Suppressor macrophage treated with lipopolysaccharide for 4 hours (primary cell): Measurements from ENCODE around the gene BID.
A peak's percentile ranks its signal among the peaks of the same experiment; 100 is the strongest.

Experiments used
- DNase-seq: peaks from one replicate; pipeline ENCODE4 v3.0.0-alpha.2; 2020

The BID gene

DNA sequence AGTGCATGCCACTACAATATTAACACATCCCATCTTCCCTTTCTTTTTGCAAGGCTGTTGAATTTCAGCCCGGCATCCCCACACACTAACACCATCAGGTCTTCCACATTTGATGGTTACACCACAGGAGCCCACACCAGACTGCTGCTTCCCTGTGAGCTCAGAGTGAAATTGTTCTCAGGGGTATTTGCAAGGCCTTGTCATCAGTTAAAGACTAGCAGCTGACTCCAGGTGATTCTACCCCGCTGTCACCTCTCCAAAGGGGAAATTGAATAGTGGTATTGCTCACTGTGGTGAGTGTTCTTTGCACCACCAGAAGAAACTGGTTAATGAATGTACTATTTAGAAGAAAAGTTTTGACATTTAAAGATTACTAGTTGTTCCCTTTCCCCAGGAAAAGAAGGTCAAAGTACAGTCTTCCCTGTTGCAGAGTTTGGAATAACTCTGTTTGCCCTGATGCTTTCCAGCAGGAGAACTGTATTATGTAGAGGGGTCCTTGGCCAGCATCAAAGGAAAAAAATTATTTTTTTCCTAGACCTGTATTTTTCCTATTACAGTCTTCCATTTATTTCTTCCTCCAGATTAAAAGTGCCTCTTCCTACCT, 41.9 kb downstream of the BID start:
- DNase-seq: no peak

DNA sequence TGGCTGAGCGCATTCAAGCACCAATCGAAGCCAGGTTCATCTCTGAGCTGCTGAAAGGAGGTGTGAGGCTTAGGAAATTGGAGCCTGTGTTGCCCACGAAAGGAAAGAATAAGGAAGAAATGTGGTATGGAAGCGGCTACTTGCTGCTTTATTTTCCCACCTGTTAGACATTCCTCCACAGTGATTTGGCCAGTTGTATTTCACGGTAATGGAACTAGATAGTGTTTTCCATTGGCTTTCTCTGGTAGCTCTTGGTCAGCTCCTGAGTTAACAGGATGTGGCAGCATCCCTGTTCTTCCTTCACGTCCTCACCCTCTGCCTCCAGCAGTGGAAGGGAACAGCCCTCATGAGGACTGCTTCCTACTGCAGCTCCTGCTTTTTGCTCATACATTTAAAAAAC, 44.7 kb downstream of the BID start:
- no peak for DNase-seq

DNA sequence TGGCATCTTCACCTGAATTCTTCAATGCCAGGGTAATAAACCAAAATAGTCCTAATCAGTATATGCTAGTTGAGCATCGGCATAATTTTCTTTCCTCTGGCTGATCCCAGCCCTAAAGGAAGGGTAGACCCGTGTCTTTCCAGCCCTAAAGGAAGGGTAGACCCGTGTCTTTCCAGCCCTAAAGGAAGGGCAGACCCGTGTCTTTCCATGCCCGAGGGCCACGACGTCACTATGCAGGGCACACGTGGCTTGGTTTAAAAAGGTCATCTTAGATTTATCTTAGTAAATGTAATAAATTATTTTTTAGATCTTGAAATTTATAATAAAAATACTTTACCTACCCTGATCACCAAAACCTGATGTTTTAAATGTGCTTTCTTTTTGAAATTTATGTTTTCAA, 45.5 kb downstream of the BID start:
- DNase-seq: no peak

DNA sequence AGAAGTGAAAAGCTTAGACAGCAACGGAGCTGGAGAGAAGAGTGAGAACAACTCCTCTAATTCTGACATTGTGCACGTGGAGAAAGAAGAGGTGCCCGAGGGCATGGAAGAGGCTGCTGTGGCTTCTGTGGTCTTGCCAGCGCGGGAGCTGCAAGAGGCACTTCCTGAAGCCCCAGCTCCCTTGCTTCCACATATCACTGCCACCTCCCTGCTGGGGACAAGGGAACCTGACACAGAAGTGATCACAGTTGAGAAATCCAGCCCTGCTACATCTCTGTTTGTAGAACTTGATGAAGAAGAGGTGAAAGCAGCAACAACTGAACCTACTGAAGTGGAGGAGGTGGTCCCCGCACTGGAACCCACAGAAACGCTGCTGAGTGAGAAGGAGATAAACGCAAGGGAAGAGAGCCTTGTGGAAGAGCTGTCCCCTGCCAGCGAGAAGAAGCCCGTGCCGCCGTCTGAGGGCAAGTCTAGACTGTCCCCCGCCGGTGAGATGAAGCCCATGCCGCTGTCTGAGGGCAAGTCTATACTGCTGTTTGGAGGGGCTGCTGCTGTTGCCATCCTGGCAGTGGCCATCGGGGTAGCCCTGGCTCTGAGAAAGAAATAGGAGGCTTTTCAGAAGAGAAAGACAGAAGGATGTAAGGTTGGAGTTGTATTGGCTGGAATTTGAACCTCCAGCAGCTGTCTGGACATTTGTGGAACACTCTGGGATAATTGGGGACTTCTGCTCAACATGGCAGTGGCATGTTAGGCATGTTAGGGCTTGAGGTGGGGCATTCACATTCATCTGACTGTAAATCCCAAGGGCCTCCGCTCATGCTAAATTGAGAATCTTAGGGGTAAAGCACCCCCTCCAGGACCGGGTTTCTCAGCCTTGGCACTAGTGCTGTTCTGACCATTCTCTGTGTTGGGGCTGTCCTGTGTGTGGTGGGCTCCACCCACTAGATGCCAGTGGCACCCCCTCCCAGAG, 47.1 kb downstream of the BID start:
- no peak for DNase-seq

DNA sequence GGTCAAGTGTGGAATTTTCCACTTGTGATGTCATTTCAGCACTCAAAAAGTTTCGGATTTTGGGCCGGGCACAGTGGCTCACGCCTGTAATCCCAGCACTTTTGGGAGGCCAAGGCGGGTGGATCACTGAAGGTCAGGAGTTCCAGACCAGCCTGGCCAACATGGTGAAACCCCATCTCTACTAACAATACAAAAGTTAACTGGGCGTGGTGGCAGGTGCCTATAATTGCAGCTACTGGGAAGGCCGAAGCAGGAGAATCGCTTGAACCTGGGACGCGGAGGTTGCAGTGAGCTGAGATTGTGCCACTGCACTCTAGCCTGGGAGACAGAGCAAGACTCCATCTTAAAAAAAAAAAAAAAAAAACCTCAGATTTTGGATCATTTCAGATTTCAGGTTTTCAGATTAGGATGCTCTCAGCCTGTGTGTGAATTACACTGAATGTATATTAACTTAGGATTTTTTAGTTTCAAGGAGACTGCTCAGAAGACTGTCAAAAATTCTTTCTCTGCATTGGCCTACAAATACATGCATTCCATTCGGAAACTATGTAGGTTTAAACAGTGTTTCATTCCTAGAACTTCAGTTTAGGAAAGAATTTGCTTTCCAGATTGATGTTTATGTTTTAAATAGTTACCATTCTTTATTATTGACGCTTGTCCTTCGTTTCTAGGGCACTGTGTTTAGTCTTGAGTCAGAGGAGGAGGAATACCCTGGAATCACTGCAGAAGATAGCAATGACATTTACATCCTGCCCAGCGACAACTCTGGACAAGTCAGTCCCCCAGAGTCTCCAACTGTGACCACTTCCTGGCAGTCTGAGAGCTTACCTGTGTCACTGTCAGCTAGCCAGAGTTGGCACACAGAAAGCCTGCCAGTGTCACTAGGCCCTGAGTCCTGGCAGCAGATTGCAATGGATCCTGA, 48.0 kb downstream of the BID start:
- no peak for DNase-seq

DNA sequence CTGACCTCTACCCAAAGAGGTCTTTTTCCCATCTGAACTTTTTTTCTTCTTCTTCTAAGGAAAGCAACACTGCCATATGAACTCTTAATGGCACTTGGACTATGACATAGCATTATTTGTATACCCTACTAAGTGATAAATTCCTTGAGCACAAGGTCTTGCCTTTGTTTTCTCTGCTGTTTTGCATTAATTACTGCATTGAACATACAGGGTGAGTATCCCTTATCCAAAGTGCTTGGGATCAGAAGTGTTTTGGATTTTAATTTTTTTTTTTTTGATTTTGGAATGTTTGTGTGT, 48.8 kb downstream of the BID start:
- no peak for DNase-seq

DNA sequence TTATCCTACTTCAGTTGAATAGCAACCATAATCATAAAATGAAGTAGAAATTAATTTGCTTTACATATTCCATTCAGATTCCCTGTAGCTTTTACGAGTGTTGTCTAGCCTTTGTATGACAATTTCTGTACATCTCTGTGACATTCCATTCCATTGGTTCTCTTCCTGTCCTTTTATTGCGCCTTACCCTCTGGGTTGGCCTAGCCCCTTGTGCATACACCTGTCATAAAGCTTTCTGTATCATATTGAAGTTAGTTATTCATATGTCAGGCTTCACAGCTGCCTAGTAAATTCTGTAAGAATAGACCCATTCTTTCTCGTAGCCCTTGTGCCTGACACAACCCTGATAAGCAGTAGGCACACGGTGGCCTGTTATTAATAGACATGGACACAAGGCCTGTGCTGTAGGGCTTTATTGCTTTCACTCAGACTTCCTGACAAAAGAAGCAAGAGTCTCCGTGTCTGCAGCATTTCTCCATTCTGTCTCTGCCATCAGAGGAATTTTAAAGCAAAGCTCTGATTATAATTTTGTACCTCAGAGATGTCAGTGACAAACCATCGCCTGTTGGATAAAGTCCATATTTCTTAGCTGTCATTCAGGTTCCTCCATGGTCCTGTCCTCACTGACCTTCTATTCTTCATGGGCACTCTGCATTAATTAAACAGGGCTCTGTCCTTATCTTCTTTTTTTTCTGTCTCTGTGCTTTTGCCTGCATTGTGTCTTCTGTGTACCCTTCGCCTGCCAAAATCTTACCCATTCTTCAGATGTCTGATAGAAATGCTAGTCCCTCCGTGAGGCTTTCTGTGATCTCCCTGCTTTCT, 49.4 kb downstream of the BID start:
- DNase-seq: no peak

DNA sequence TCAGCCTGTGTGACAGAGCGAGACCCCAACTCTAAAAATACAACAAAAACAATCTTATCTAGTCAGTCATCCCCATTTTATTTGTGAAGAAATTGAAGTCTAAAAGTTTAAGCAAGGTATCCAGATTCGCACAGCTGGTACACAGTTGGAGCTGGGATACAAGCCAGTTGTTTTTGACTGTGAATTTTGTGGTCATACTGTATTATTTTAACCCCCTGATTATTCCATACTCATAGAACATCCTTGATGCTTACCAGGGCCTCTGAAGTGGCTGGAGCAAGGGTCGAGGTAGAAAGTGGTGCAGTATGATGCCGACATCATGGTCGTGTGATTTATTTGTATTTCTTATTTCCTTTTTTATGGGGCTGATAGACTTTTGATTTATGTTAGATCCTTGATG, 50.0 kb downstream of the BID start:
- no peak for DNase-seq

DNA sequence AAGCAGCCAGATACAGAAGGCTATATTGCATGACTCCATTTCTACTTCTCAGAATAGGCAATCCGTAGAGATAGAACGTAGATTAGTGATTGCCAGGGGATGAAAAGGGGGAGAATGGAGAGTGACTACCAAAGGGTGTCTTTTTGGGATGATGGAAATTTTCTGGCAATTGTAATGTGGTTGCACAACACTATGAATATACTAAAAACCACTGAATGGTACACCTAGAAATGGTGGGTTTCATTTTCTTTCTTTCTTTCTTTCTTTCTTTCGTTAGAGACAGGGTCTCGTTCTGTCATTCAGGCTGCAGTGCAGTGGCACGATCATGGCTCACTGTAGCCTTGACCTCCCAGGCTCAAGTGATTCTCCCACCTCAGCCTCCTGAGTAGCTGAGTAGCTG, 54.4 kb downstream of the BID start:
- no peak for DNase-seq

DNA sequence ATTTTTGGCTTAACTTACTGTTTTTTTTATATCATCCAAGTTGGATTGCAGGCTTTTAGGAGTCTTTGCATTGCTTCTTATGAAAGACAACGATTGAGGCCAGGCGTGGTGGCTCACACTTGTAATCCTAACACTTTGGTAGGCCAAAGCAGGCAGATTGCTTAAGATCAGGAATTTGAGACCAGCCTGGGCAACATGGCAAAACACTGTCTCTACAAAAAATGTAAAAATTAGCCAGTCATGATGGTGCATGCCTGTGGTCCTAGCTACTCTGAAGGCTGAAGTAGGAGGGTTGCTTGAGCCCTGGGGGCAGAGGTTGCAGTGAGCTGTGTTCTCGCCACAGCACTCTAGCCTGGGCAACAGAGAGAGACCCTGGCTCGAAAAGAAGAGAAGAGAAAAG, 56.6 kb downstream of the BID start:
- DNase-seq: no peak

DNA sequence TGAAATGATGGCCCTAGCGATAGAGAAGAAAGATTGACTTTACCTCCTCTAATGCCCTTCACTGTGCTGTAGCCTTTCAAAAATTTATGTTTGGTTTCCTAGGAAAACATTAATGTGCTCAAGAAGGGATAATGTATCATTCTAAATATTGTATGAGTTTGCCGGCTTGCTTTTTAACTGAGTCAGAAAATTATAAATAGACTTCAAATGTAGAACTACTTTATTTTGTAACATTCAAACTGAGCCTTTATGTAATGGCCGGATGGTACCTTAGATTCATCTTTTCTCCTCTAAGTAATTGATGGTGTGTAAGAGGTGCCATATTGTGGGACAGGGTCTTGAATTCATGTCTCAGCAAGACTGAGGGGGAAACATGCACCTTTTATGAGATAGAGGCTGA, 57.7 kb downstream of the BID start:
- DNase-seq: no peak

DNA sequence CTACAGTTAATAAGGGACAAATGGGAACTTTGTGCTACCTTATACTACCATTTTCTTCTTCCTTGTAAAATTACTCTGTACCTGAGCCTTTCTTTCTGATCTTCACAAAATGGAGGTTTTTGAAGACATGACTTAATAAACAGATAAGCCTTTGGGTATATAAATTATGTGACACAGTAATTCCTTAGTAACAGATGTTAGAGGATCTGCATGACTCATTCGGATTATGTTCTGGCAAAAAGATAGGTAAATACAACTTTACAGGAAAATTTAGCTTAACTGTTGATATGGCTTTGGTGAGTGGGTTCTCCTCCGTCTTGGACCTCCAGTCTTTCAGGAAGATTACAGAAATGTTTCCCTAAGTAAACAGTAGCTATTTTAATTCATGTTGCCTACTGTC, 61.8 kb downstream of the BID start:
- no peak for DNase-seq

DNA sequence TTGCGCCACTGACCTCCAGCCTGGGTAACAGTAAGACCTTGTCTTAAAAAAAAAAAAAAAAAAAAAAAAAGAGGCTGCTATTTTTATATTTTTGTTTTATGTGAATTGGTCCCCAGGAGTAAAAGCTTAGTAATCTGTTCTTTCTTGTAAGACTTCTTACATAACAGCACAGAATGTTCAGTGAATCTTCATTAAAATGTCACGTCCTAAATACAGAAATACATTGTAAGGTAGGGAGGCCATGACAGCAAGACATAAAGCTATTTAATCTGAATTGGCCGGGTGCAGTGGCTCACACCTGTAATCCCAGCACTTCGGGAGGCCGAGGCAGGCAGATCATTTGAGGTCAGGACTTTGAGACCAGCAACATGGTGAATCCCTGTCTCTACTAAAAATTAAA, 64.2 kb downstream of the BID start:
- no peak for DNase-seq

DNA sequence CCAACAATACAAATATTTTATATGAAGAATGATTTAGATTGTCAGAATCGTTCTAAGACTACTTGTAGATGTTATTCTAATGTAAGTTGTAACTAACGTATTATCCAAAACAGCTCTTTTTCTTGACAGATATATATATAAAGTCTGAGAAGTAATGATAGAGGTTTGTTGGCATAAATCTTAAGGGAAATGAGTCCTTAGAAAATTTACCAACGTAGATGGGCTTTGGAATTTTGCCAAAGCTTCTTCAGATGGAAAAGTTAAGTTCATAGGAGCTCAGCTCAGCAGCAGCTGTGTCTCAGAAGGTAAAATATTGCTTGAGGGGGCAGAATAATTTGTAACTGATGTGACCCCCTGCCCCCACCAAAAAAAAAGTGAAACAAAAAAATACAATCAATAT, 66.7 kb downstream of the BID start:
- DNase-seq: peak; percentile 50

DNA sequence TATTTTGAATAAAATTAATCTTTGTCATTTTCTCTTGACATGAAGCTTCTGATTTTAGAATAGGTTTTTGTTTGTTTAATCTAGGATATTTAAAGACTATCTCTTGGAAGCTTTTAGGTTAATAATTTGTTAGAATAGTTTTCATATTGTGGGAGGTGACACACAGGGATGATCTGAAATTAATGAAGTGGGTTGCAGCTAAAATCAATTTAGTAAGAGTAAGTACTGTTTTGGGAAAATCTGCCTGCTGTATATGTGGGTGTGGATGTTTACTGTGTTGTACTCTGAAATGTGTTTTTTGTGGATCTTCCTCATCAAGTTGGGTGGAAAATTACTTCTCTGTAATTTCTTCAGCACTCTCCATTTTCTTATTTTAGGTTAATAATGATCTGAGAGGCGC, 67.3 kb downstream of the BID start:
- DNase-seq: peak; percentile 24

DNA sequence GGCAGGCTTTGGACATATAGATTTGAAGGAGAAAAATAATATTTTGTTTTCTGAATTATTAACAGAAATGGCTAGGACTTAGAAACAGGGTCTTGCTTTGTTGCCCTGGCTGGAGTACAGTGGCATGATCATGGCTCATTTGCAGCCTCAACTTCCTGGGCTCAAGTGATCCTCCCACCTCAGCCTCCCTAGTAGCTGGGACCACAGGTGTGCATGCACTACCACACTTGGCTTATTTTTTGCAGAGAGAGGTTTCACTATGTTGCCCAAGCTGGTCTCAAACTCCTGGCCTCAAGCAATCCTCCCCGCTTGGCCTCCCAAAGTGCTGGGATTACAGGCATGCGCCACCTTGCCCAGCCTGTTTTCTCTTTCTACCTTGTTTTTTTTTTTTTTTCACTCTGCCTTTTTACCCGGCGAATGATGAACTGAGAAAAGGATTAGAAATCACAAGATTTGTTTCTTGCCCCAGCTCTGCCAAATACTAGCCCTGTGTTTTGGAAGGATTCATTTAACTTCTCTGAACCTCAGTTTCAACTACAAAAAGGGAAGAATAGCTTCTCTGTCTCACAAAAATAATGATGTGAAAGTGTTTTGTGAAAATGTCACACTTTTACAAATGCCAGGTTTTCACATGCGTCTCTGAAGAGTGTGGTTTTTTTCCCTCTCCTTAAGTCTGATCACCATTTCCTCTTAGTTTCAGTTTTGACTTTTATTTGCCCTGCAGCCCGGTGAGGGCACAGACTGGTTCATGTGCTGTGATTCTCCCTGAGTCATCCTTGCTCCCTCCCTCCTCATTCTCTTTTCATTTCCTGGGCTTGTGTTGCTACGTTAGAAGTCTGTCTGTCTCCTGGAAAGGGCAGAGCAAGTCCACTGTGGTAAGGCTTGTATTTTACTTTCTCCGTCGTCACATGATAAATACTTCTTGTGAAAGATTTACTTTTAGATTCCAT, 68.0 kb downstream of the BID start:
- DNase-seq: peak; percentile 97

DNA sequence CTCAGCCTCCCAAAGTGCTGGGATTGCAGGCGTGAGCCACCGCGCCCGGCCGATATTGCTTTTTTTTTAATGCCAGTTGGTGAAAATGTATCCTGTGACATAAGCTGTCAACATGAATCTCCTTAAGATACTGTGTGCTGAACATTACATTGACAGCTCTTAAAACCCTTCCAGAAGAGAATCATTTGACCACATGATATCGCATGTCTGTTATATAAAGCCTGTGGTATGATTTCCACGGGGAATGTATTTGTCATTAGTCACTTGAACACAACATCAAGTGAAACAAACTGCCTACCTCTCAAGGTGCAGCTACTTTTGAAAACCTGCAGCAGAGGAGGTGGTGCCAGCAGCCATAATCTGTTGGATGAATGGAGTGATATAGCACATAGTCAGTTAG, 68.7 kb downstream of the BID start:
- DNase-seq: no peak

DNA sequence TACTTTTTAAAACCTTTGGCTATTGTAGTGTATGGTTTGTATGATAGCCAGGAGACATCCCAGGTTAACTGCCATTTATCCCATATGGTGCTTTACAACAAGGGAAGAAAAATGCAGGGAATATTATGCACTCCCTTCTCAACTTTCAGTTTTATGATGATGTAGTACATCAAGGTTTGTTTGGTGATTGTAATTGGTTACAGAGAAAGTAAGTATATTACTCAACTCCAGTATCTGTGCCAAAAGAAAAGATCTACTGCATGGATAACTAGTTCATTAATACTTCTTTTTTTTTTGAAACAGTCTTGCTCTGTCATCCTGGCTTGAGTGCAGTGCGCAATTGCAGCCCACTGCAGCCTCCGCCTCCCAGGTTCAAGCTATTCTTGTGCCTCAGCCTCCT, 70.5 kb downstream of the BID start:
- no peak for DNase-seq

DNA sequence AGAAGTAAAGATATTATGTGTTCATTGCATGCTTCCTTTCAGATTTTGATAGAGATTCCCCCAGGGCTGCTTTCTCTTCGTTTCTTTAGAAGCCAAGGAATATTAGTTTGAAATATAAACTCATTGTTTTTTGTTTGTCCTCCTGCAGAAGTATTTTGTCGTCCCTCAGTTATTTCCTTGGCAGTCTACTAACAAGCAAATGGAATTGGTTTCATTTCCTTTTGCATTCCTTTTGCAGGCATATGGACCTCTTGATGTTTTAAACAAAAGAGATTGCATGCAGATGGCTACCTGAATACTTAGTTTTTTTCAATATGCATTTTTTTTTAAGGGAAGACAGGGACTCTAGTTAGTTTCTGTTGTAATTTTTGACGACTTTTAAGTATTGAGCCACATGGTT, 73.5 kb downstream of the BID start:
- no peak for DNase-seq

DNA sequence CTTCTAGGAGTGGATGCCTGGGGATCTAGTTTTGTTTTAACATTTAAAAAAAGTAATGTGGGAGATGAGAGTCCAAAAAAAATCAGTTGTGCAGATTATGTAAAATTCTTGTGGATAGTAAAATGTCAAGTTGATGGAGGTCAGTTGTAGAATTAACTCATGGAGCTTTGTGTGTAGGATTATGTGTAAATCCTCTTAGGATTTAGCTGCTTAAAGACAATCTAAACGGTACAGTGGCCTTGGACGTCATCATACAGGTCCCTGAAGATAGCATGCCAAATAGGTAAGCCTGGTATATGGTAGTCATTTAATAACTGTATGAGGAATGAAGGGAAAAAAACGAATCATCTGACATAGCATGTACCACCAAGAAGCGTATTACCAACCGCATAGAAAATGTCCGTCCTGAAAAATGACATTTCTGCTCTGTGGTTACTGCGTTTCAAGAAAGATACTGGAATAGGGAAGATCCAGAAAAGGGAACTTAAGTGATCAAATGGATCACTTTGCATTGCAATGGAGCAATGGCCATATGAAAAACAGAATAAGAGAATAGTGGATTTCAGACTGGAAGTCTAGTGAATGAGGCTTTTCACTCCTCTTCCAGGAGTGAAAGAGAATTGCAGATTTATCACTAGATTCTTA, 74.5 kb downstream of the BID start:
- DNase-seq: peak; percentile 81

DNA sequence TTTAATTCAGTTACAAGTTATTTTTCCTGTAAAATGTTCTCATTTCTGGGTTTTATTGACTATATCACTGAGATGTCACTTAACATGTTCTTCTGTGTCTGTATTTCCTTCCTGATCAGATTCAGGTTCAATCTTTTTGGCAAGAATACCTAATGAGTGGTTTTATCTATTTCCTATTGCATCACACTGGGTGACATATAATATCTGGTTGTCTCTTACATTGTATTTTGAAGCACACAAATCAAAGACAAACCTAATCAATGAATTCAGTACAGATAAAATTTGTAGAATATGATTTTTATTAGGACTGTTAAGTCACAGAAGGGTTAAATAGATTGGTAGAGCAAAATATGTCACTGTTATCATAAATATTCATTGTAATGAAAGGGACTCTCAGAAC, 75.3 kb downstream of the BID start:
- DNase-seq: no peak
